ENCODE data around the gene KRTAP10-12. TPM values are rescaled to one million over a fixed set of nuclear protein-coding genes. Genes with fewer than 3 reads are reported as not detected.
"Not testable (repeated sequence)": the region's sequence is repeated elsewhere in the genome, so short reads cannot be mapped to it uniquely, and the experiment has no call there.

KRTAP10-12 gene
- total RNA-seq, 2 donors from 2014 or later: not detected

- no peak for TF ChIP-seq CTCF (IDR thresholded peaks at IDR 0.05)
- intact Hi-C loops (cut with DNase I): no loop called here
Measured at GRCh38 chr21:44681152-44681551, 15.8 kb upstream of the KRTAP10-12 start.

GRCh38 chr21:44681861-44682579, 15.0 kb upstream of the KRTAP10-12 start, which contains the start of gene KRTAP12-1:
KRTAP12-1 (minus strand) TSS chr21:44682163; CDS start chr21:44682123, 40 bp downstream.
- Histone ChIP-seq H3K4me3 (no peak within 1 kb of the TSS), H3K27me3 (no peaks in the 10 kb centered on the region), H3K36me3 (no peaks in the 10 kb centered on the region), H3K9me3 (no peaks in the 10 kb centered on the region), H3K4me1 (no peaks in the 10 kb centered on the region), H3K9ac (ENCODE audit: low read depth in 2 of 2, low read length in 2 of 2) (no peak within 1 kb of the TSS), H3K27ac (no peak within 1 kb of the TSS)
- intact Hi-C loops (cut with DNase I): no loop called here
- DNase-seq: no peak
- TF ChIP-seq CTCF (IDR thresholded peaks at IDR 0.05): no peak

More at GRCh38 chr21:44681152-44681551, 15.8 kb upstream of the KRTAP10-12 start:
- Histone ChIP-seq H3K9me3 (no peaks in the 10 kb centered on the region), H3K27ac (no peak overlapping the region), H3K9ac (ENCODE audit: low read depth in 2 of 2, low read length in 2 of 2) (no peak overlapping the region), H3K27me3 (no peaks in the 10 kb centered on the region), H3K4me3 (no peak overlapping the region), H3K36me3 (no peaks in the 10 kb centered on the region), H3K4me1 (no peaks in the 10 kb centered on the region)
- DNase-seq: no peak

GRCh38 chr21:44682580-44683151, 14.3 kb upstream of the KRTAP10-12 start:
- H3K4me1 ChIP-seq: no peaks in the 10 kb centered on the region
- no peaks in the 10 kb centered on the region for H3K9me3 ChIP-seq
- DNase-seq: no peak
- intact Hi-C loops (cut with DNase I): no loop called here
- H3K27ac ChIP-seq: no peak overlapping the region
- no peak for TF ChIP-seq CTCF (IDR thresholded peaks at IDR 0.05)
- no peaks in the 10 kb centered on the region for H3K36me3 ChIP-seq
- H3K9ac ChIP-seq (ENCODE audit: low read depth in 2 of 2, low read length in 2 of 2): no peak overlapping the region
- H3K4me3 ChIP-seq: no peak overlapping the region
- H3K27me3 ChIP-seq: no peaks in the 10 kb centered on the region

- no peak overlapping the region for H3K27ac ChIP-seq
- no peaks in the 10 kb centered on the region for H3K4me1 ChIP-seq
- H3K9ac ChIP-seq (ENCODE audit: low read depth in 2 of 2, low read length in 2 of 2): no peak overlapping the region
- intact Hi-C loops (cut with DNase I): no loop called here
- no peak overlapping the region for H3K4me3 ChIP-seq
- H3K9me3 ChIP-seq: no peaks in the 10 kb centered on the region
- DNase-seq: no peak
- no peak for TF ChIP-seq CTCF (IDR thresholded peaks at IDR 0.05)
- H3K36me3 ChIP-seq: no peaks in the 10 kb centered on the region
- no peaks in the 10 kb centered on the region for H3K27me3 ChIP-seq
Measured at GRCh38 chr21:44684077-44684476, 12.9 kb upstream of the KRTAP10-12 start.

GRCh38 chr21:44684483-44684882, 12.5 kb upstream of the KRTAP10-12 start:
- H3K9me3 ChIP-seq: no peaks in the 10 kb centered on the region
- no peak for DNase-seq
- no peaks in the 10 kb centered on the region for H3K4me1 ChIP-seq
- no peak overlapping the region for H3K27ac ChIP-seq
- H3K4me3 ChIP-seq: no peak overlapping the region
- no peak for TF ChIP-seq CTCF (IDR thresholded peaks at IDR 0.05)
- H3K36me3 ChIP-seq: no peaks in the 10 kb centered on the region
- intact Hi-C loops (cut with DNase I): no loop called here
- H3K27me3 ChIP-seq: no peaks in the 10 kb centered on the region
- H3K9ac ChIP-seq (ENCODE audit: low read depth in 2 of 2, low read length in 2 of 2): no peak overlapping the region

GRCh38 chr21:44685050-44685449, 11.9 kb upstream of the KRTAP10-12 start:
- H3K27me3 ChIP-seq; H3K4me1 ChIP-seq; DNase-seq; H3K36me3 ChIP-seq; H3K27ac ChIP-seq; H3K9ac ChIP-seq (ENCODE audit: low read depth in 2 of 2, low read length in 2 of 2); H3K9me3 ChIP-seq; H3K4me3 ChIP-seq; intact Hi-C loops (cut with DNase I): not testable (repeated sequence)
